Liver (tissue), 3 donors: ENCODE measurements around the gene HSFX2.
"Not testable (repeated sequence)": the region's sequence is repeated elsewhere in the genome, so short reads cannot be mapped to it uniquely, and the experiment has no call there.

ENCODE experiments used
- GABPA ChIP-seq, 2 donors: IDR thresholded peaks in 1 of 2; conservative IDR thresholded peaks in 1 of 2; 2 replicates each; pipeline ENCODE4 v1.6.1; 2016; ENCODE audit warnings: antibody characterized with exemption in 2 of 2, mild to moderate bottlenecking in 1 of 2, moderate library complexity in 1 of 2
- JUND ChIP-seq, 2 donors: IDR thresholded peaks; 2 replicates each; pipeline ENCODE4 v1.6.1; 2016; ENCODE audit warnings: antibody characterized with exemption in 2 of 2
- RAD21 ChIP-seq, 2 donors: IDR thresholded peaks; 2 replicates each; pipeline ENCODE4 v1.6.1; 2016; ENCODE audit warnings: antibody characterized with exemption in 2 of 2, mild to moderate bottlenecking in 2 of 2
- SP1 ChIP-seq: IDR thresholded peaks from 2 replicates; pipeline ENCODE4 v1.6.1; 2018; ENCODE audit warnings: antibody characterized with exemption, mild to moderate bottlenecking
- TF ChIP-seq, protein P1 (sequence below): fragments of 150-350 bp; IDR thresholded peaks from 2 replicates; pipeline ENCODE4 v1.5.1; 2017; ENCODE audit warnings: improper control_type of control experiment, low read depth, low read length; ENCODE audit not compliant: missing input control
- TF ChIP-seq, protein P2 (sequence below): IDR thresholded peaks from 2 replicates; pipeline ENCODE4 v1.6.1; 2016; ENCODE audit warnings: antibody characterized with exemption
- TF ChIP-seq, protein P3 (sequence below): IDR thresholded peaks from 2 replicates; pipeline ENCODE4 v1.6.1; 2016; ENCODE audit warnings: antibody characterized with exemption
- donor health status: healthy.
- donor health status: healthy.

DNA sequence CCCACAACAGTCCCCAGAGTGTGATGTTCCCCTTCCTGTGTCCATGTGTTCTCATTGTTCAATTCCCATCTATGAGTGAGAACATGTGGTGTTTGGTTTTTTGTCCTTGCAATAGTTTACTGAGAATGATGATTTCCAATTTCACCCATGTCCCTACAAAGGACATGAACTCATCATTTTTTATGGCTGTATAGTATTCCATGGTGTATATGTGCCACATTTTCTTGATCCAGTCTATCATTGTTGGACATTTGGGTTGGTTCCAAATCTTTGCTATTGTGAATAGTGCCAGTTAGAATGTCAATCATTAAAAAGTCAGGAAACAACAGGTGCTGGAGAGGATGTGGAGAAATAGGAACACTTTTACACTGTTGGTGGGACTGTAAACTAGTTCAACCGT is 24.5 kb upstream of the HSFX2 start:
- TF ChIP-seq, protein P1, sequence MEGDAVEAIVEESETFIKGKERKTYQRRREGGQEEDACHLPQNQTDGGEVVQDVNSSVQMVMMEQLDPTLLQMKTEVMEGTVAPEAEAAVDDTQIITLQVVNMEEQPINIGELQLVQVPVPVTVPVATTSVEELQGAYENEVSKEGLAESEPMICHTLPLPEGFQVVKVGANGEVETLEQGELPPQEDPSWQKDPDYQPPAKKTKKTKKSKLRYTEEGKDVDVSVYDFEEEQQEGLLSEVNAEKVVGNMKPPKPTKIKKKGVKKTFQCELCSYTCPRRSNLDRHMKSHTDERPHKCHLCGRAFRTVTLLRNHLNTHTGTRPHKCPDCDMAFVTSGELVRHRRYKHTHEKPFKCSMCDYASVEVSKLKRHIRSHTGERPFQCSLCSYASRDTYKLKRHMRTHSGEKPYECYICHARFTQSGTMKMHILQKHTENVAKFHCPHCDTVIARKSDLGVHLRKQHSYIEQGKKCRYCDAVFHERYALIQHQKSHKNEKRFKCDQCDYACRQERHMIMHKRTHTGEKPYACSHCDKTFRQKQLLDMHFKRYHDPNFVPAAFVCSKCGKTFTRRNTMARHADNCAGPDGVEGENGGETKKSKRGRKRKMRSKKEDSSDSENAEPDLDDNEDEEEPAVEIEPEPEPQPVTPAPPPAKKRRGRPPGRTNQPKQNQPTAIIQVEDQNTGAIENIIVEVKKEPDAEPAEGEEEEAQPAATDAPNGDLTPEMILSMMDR: not testable (repeated sequence)
- TF ChIP-seq, protein P2, sequence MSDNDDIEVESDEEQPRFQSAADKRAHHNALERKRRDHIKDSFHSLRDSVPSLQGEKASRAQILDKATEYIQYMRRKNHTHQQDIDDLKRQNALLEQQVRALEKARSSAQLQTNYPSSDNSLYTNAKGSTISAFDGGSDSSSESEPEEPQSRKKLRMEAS: not testable (repeated sequence)
- not testable (repeated sequence) for TF ChIP-seq JUND (IDR thresholded peaks at IDR 0.05); SP1; GABPA (IDR thresholded peaks at IDR 0.05 in 1 of 2, conservative IDR thresholded peaks at IDR 0.05 in 1 of 2); RAD21 (IDR thresholded peaks at IDR 0.05)
- TF ChIP-seq, protein P3, sequence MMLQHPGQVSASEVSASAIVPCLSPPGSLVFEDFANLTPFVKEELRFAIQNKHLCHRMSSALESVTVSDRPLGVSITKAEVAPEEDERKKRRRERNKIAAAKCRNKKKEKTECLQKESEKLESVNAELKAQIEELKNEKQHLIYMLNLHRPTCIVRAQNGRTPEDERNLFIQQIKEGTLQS: not testable (repeated sequence)
